ENCODE measurements around the gene IRF5.
A peak's percentile ranks its signal among the peaks of the same experiment; 100 is the strongest.

Gene IRF5

GRCh38 chr7:128921866-128922440 is 15.8 kb upstream of the IRF5 start:
- no peak for DNase-seq

- DNase-seq = no peak
These were observed 15.0 kb upstream of the IRF5 start for GRCh38 chr7:128922496-128923410.

- DNase-seq = no peak
These were observed 14.3 kb upstream of the IRF5 start for GRCh38 chr7:128923411-128923800.

GRCh38 chr7:128924707-128925588 is 12.8 kb upstream of the IRF5 start:
- no peak for DNase-seq

GRCh38 chr7:128928159-128928813 is 9.4 kb upstream of the IRF5 start:
- DNase-seq = no peak

- no peak for DNase-seq
These were observed 8.6 kb upstream of the IRF5 start for GRCh38 chr7:128928882-128929788.

- no peak for DNase-seq
These were observed 6.4 kb upstream of the IRF5 start for GRCh38 chr7:128931190-128931798.

GRCh38 chr7:128931965-128932861 is 5.5 kb upstream of the IRF5 start:
- DNase-seq = no peak

- no peak for DNase-seq
These were observed 4.9 kb upstream of the IRF5 start for GRCh38 chr7:128932862-128933179.

GRCh38 chr7:128933180-128933891 is 4.4 kb upstream of the IRF5 start:
- DNase-seq = peak; percentile 17

- no peak for DNase-seq
These were observed 3.1 kb upstream of the IRF5 start for GRCh38 chr7:128934361-128935341.

GRCh38 chr7:128935342-128935730 is 2.4 kb upstream of the IRF5 start:
- DNase-seq = no peak

- DNase-seq = no peak
These were observed 929 bp upstream of the IRF5 start for GRCh38 chr7:128936798-128937197.

- DNase-seq = no peak
These were observed 468 bp upstream of the IRF5 start for GRCh38 chr7:128937271-128937646.

- no peak for DNase-seq
These were observed 882 bp downstream of the IRF5 start for GRCh38 chr7:128938544-128939074.

GRCh38 chr7:128939075-128939860 is 1.5 kb downstream of the IRF5 start:
- DNase-seq = no peak

- DNase-seq = no peak
These were observed 2.2 kb downstream of the IRF5 start for GRCh38 chr7:128939861-128940410.
